ENCODE measurements around the gene ZNRF3. TPM values are rescaled to one million over a fixed set of nuclear protein-coding genes. Genes with fewer than 3 reads are reported as not detected.

The ZNRF3 gene
- total and polyA plus RNA-seq, 9 donors: 7.4 to 24.3 (median 11.6) TPM

DNA sequence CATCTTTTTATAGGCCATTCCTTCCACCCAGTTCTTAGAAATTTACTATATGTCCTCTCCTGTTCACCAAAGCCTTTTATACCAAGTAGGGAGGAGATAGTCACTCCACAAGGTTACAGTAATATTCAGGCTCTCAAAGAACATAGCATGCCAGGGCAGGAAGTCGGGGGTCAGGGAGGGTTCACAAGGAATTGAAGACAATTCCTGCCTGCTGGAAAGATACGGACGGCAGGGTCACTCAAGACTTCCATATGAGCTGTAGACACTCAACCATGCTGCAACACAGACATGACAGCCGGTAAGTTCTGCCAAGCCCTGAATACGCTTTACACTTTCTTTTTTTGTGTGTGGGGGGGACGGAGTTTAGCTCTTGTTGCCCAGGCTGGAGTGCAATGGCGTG, 177.6 kb downstream of the ZNRF3 start:
- no peaks in the 10 kb centered on the region for H3K36me3 ChIP-seq
- no peak overlapping the region for H3K4me3 ChIP-seq
- no peaks in the 10 kb centered on the region for H3K27me3 ChIP-seq
- H3K27ac ChIP-seq: no peak overlapping the region
- TF ChIP-seq, protein P1, sequence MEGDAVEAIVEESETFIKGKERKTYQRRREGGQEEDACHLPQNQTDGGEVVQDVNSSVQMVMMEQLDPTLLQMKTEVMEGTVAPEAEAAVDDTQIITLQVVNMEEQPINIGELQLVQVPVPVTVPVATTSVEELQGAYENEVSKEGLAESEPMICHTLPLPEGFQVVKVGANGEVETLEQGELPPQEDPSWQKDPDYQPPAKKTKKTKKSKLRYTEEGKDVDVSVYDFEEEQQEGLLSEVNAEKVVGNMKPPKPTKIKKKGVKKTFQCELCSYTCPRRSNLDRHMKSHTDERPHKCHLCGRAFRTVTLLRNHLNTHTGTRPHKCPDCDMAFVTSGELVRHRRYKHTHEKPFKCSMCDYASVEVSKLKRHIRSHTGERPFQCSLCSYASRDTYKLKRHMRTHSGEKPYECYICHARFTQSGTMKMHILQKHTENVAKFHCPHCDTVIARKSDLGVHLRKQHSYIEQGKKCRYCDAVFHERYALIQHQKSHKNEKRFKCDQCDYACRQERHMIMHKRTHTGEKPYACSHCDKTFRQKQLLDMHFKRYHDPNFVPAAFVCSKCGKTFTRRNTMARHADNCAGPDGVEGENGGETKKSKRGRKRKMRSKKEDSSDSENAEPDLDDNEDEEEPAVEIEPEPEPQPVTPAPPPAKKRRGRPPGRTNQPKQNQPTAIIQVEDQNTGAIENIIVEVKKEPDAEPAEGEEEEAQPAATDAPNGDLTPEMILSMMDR (IDR thresholded peaks at IDR 0.05): no peak
- TF ChIP-seq POLR2A (IDR thresholded peaks at IDR 0.05): no peak
- TF ChIP-seq EP300 (IDR thresholded peaks at IDR 0.05): no peak
- H3K9me3 ChIP-seq: no peaks in the 10 kb centered on the region
- H3K4me1 ChIP-seq (ENCODE audit: insufficient read depth): peaks cover 3% of the 10 kb centered on the region
- DNase-seq: no peak
- intact Hi-C loops (cut with DNase I): no loop called here
- 50 to 55% (median 55%) methylated on average over 7 of the region's 7 CpGs for WGBS, 3 donors

DNA sequence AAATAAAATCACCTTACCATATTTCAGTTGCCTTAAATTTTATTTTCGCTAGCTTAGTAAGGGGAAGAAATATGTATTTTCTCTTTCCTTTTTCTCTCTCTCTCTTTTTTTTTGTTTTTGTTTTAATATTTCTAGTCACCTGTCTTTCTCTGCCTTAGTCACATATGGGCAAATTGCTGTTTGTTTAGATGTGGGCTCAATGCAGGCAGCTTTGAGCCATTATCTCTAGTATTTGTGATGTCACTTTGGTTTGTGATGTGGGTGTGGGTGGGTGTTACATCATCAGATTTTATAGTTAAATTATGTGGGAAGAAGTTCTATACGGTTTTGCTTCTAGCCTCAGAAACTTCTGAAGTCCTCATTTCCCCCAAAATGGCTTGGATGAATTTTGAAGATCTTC, 178.4 kb downstream of the ZNRF3 start, which contains the start of gene C22orf31:
Gene C22orf31, minus strand, starts transcription at position 59 of the 400 bp plus-strand sequence. Its CDS starts 39 bp downstream, at position 20.
- 61 to 71% (median 65%) methylated on average over 2 of the region's 2 CpGs for WGBS, 3 donors
- no peak within 1 kb of the TSS for H3K4me3 ChIP-seq
- H3K4me1 ChIP-seq (ENCODE audit: insufficient read depth): peaks cover 3% of the 10 kb centered on the region
- no peaks in the 10 kb centered on the region for H3K36me3 ChIP-seq
- no peaks in the 10 kb centered on the region for H3K9me3 ChIP-seq
- TF ChIP-seq EP300 (IDR thresholded peaks at IDR 0.05) (no peak), POLR2A (IDR thresholded peaks at IDR 0.05) (no peak)
- TF ChIP-seq, protein P1 (IDR thresholded peaks at IDR 0.05): no peak
- H3K27me3 ChIP-seq: no peaks in the 10 kb centered on the region
- no peak for DNase-seq
- H3K27ac ChIP-seq: no peak within 1 kb of the TSS
- intact Hi-C loops (cut with DNase I): no loop called here

DNA sequence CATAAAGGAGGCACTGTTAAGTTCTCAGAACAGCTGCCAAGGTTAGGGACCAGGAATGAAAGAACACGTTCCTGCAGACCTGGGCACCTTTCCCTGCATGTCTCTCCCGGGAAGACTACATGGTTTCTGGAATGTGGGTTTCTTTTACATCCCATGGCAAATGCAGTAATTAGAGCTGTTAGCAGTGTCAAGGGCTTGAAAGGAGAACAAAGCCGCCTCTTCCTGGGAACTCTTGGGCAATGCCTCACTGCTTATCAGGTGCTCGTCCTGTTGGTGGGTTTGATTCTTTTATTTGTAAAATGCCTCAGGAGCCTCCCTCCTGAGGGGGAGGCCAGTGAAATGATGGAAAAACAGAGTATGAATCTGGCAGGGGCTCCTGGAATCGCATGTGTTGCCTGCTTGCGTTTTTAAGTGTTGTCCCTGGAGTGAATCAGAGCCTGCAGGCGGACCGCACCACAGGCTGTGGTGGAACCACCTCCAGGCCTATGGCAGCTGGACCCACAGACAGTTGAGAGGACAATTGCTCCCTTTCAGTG, 179.0 kb downstream of the ZNRF3 start:
- Histone ChIP-seq H3K27ac (no peak overlapping the region), H3K4me1 (ENCODE audit: insufficient read depth) (peaks cover 3% of the 10 kb centered on the region), H3K27me3 (no peaks in the 10 kb centered on the region), H3K4me3 (no peak overlapping the region), H3K36me3 (no peaks in the 10 kb centered on the region), H3K9me3 (no peaks in the 10 kb centered on the region)
- TF ChIP-seq, protein P1 (IDR thresholded peaks at IDR 0.05): no peak
- no peak for TF ChIP-seq POLR2A (IDR thresholded peaks at IDR 0.05)
- TF ChIP-seq EP300 (IDR thresholded peaks at IDR 0.05): no peak
- intact Hi-C loops (cut with DNase I): no loop called here
- 21 to 28% (median 22%) methylated on average over 8 of the region's 8 CpGs for WGBS, 3 donors
- DNase-seq: no peak

DNA sequence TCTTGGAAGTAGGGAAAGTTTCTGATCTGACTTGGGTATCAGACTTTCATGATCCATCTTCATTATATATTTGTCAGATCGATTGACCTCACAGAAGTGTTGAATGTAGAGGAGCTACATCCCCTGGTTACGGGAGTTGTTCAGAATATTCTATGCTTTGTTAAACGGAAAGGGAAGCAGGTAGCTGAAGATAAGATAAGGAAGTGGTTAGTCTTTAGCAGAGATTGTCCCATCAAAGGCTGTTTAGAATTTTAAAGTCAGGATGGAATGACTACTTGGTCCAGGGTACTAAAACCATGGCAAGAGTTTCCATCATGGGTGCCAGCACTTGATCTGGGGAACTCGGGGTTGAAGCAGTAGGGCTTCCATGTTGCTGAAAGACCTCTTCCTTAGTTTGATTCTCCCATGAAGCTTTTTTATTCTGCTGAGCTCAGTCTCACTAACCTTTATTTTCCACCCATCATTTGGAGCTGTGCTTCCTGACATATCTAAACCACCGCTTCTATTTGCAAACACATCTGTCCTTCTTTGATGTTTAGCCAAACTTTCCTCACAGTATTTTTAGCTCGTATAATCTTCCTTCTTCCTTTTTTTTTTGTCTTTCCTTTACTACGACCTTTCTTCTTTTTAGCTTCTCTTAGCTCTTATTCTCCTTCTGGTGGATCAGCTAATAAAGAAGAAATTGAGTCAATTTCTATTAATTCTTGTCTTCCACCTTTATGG, 182.3 kb downstream of the ZNRF3 start:
- no peak overlapping the region for H3K4me3 ChIP-seq
- no peak overlapping the region for H3K27ac ChIP-seq
- H3K36me3 ChIP-seq: no peaks in the 10 kb centered on the region
- no peak for DNase-seq
- H3K27me3 ChIP-seq: no peaks in the 10 kb centered on the region
- peaks cover 3% of the 10 kb centered on the region for H3K4me1 ChIP-seq (ENCODE audit: insufficient read depth)
- H3K9me3 ChIP-seq: no peaks in the 10 kb centered on the region
- 31 to 38% (median 37%) methylated on average over 7 of the region's 7 CpGs for WGBS, 3 donors
- no peak for TF ChIP-seq POLR2A (IDR thresholded peaks at IDR 0.05)
- TF ChIP-seq, protein P1 (IDR thresholded peaks at IDR 0.05): no peak
- TF ChIP-seq EP300 (IDR thresholded peaks at IDR 0.05): no peak
- intact Hi-C loops (cut with DNase I): no loop called here
